HG02884 (cell line): Measurements from ENCODE around the gene TRNT1.
A peak's percentile ranks its signal among the peaks of the same experiment; 100 is the strongest.

Source experiments
- ATAC-seq: cut with Tn5 transposase; IDR thresholded peaks from one replicate; pipeline ENCODE4 v1.9.1; 2021; ENCODE audit warnings: mild to moderate bottlenecking, moderate library complexity; ENCODE audit not compliant: unreplicated experiment

The TRNT1 gene

GRCh38 chr3:3177861-3178497, 51.2 kb downstream of the TRNT1 start:
- no peak for ATAC-seq

- ATAC-seq, result peak; percentile 0
Observed at GRCh38 chr3:3178498-3179328, 52.0 kb downstream of the TRNT1 start.

GRCh38 chr3:3179407-3180094, 52.8 kb downstream of the TRNT1 start, which contains the start of gene CRBN:
Gene CRBN, minus strand, starts transcription at chr3:3179691. Its CDS starts 4 bp downstream, at chr3:3179687.
- peak; percentile 97 for ATAC-seq

GRCh38 chr3:3180456-3180855, 53.7 kb downstream of the TRNT1 start:
- ATAC-seq, result no peak

- ATAC-seq, result no peak
Observed at GRCh38 chr3:3184876-3185275, 58.1 kb downstream of the TRNT1 start.

GRCh38 chr3:3189102-3189727, 62.5 kb downstream of the TRNT1 start:
- ATAC-seq, result no peak

- ATAC-seq, result no peak
Observed at GRCh38 chr3:3189961-3190360, 63.2 kb downstream of the TRNT1 start.

GRCh38 chr3:3191675-3192285, 65.0 kb downstream of the TRNT1 start:
- no peak for ATAC-seq

- no peak for ATAC-seq
Observed at GRCh38 chr3:3192286-3192675, 65.5 kb downstream of the TRNT1 start.

- no peak for ATAC-seq
Observed at GRCh38 chr3:3194861-3195260, 68.1 kb downstream of the TRNT1 start.

- ATAC-seq, result no peak
Observed at GRCh38 chr3:3196148-3196861, 69.6 kb downstream of the TRNT1 start.
